Stimulated activated CD4-positive, alpha-beta T cell treated with anti-CD3 and anti-CD28 coated beads, Interleukin-1b, Interleukin-23, amount 100 ng/mL, for 24 hours (primary cell): ENCODE results near the gene CDC14A.
A peak's percentile ranks its signal among the peaks of the same experiment; 100 is the strongest.
"Not testable (repeated sequence)": the region's sequence is repeated elsewhere in the genome, so short reads cannot be mapped to it uniquely, and the experiment has no call there.

Source experiments
- DNase-seq, 4 experiments: peaks; one replicate each; pipeline ENCODE4 v3.0.0-alpha.2; 2020; ENCODE audit warnings: low read depth in 4 of 4, low spot score in 1 of 4

The CDC14A gene

DNA sequence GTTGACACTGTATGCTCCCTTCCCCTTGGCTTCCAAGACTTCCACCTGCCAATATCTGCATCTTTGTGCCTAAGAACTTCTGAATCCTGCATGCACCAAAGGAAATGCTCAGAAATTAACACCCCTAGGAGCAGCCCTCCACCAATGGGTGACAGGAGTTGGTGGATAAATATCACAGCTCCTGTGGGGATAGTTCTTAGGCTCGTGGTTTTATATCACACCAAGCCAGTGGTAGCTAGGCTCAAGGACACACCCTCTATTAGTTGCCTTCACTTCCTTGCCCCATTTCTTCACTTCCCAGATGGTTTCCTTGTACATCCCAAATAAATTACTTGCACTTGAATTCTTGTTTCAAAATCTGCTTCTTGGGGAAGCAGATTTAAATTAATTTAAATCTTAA, 16.9 kb upstream of the CDC14A start:
- DNase-seq, result no peak

DNA sequence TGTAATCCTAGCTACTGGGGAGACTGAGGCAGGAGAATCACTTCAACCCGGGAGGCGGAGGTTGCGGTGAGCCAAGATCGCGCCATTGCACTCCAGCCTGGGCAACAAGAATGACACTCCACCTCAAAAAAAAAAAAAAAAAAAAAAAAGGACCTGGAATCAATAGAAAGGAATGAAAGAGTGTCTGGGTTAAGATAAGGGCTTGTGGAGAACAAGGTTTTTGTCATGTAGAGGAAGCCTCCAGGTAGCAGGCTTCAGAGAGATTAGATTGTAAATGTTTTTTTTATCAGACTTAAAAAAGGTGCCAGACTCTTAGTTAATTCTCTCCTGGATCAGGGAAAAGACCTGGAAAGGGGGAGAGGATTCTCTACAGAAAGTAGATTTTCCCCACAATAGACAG, 14.4 kb upstream of the CDC14A start:
- not testable (repeated sequence) for DNase-seq

DNA sequence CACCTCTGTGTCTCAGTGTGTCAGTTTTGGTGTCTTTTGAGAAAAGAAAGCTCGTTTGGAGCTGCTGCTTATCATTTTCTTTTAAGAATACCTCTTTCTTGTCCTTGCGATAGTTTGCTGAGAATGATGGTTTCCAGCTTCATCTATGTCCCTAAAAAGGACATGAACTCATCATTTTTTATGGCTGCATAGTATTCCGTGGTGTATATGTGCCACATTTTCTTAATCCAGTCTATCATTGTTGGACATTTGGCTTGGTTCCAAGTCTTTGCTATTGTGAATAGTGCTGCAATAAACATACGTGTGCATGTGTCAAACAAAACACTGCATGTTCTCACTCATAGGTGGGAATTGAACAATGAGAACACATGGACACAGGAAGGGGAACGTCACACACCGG, 12.6 kb upstream of the CDC14A start:
- not testable (repeated sequence) for DNase-seq

DNA sequence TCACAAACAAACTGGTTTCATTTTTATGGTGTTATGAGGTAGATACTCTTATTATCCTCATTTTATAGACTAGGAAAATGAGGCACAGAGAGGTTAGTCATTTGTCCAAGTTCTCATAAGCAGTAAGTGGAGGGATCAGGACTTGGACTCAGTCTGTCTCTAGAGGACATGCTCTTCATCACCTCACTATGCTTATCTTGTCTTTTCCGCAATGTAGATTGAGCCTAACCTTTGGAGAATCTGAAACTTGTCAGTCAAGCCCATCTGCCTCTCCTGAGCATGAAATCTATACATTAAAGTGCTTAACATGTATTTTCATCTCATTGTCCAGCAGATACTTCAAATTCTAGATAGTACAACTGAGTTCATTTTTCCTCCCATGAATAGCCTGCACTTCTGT, 11.8 kb upstream of the CDC14A start:
- DNase-seq, result no peak

DNA sequence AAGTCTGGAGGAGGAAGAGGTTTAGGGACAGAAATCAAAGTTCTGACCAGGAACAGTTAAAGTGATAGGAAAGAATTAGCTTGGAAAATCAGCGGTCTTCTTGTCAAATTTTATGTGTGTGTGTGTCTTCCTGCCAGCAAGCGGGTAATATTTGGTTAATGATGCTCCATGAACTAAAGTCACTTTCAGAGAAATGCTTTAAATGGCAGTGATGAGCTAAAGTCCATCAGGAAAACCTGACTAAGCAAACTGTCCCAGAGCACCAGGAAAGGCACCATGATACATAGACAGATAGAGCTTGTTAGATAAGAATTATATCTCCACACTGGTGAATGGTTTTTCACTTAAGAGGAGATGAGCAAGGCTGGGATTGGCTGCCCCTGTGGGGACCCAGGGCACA, 10.0 kb upstream of the CDC14A start:
- no peak for DNase-seq

DNA sequence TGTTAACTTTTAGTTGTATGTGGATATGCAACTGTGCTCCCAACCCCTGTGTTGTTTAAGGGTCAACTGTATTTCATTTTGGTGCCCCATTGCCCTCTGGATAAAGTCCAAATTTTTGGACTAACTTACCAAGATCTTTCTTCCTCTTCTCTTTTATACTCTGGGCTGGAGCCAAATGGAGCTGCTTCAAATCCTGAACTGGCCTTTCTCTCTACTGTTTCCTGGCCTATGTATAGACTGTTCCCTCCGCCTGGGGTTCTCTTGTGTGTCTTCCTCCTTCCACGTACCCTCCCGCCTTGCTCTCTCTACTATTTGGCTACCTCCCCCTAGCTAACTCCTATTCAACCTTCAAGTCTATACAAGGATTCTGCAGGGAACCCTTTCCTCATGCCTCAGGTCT, 8.4 kb upstream of the CDC14A start:
- no peak for DNase-seq

DNA sequence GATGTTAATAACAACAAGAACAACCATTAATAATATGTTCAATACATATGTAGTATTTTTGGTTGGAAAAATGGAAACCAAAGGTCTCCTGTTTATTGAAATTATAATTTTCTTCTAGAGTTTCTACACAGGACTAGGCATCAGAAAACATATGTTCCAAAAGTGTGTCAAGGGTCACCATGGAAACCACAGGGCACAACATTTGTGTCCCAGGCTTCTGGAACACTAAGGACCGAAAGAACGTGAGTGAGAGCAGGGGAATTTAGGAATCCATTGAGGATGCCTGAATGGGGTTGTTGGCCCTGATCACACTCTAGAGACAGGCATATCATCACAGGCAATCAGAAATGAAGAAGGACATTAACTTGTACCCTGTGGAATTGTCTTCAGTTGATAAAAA, 7.5 kb upstream of the CDC14A start:
- DNase-seq, result no peak

DNA sequence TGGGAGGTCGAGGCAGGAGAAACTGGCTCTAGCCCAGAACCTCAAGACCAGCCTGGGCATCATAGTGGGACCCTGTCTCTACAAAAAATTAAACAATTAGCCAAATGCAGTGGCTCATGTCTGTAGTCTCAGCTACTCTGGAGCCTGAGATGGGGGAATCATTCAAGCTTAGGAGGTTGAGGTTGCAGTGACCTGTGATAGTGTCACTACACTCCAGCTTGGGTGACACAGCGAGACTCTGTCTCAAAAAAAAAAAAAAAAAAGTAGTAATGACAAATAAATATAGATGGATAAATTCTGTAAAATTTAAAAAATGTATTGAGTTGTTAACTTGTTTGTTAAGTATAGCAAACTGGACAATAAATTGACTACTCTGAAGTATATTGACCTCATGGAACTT, 5.9 kb upstream of the CDC14A start:
- DNase-seq, result no peak

DNA sequence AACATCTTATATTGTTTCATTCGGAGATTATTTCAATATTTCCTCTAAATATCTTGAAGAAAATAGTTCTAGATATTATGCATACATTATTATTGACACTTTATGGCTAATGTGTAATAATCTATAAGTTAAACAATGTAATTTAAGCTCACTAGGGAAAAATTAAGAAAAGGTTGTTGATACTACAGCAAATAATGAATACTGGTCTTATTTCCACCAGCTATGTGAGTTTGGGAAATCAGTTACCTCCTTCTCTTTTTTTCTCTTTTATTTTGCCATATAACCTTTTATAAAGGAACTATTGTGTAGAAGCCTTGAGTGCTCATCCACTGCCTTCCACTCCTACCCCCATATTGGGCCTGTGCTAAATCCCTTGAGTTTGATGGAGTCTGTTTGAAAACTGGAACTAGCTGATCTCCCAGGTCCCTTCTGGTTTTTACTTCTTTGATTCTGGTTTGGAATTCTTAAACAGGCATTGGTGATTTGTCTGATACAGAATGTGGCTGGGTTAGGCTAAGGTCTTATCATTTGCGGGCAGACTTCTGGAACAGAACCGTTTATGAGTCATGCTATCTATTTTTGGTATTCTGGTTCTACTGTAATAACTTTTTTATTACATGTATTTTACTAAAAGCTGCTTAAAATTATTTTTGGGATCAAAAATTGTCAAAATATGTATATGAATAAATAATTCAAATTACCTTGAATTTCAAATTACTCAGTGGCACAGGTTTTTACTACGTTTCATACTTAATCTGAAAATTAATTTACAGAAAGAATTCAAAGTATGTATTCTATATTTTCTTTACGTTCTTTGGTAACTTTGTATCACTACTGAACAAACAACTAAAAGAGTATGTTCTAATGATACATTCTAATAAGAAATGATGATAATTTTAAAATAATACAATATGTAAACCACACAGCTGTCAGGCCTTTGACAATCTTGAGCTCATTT, 5.0 kb upstream of the CDC14A start:
- DNase-seq, result no peak

DNA sequence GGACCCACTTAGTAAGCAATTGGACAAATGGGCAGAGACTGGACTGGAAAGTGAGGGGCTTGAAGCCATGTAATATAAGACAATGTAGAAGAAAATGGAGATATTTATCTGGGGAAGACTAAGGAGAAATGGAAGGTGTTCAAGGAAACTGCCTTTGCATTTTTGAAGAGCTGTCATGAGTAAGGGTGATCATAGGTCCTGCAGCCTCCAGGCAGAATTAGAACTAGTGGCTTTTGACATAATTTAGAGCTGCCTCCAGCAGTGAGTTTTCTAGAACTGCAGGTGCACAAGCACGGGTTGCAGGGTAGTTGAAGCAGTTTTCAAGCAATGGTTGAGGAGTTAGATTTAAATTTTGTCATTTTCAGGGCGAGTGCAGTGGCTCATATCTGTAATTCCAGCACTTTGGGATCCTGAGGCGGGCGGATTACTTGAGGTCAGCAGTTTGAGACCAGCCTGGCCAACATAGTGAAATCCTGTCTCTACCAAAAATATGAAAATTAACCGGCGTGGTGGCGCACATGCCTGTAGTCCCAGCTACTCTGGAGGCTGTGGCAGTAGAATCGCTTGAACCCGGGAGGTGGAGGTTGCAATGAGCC, 3.7 kb upstream of the CDC14A start:
- no peak for DNase-seq

DNA sequence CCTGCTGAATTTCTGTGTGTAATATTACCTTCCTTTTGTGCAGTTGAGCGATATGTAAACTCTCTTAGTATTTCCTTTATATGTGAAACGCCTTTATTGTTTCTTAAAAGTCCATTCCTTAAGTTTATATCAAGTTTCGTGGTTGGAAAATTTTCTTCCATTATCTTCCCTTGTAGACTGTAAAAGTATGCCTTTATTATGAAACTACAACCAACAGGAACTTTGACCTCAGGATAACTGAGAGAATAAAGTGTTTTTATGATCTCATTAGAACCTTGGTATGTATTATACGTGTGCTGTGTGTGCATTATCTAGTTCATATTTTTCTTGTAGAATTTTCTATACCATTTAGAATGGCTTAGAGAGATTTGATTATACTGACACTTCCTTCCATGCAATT, 3.1 kb upstream of the CDC14A start:
- no peak for DNase-seq

DNA sequence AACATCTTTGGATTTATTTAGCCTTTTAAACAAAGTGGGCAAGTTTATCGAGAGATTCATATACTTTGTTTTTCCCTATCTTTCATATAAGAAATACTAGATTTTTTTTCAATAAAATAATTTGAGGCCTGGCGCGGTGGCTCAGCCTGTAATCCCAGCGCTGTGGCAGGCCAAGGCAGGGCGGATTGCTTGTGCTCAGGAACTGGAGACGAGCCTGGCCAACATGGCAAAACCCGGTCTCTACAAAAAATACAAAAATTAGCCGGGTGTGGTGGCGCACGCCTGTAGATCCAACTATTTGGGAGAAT, 1.6 kb upstream of the CDC14A start:
- no peak for DNase-seq

DNA sequence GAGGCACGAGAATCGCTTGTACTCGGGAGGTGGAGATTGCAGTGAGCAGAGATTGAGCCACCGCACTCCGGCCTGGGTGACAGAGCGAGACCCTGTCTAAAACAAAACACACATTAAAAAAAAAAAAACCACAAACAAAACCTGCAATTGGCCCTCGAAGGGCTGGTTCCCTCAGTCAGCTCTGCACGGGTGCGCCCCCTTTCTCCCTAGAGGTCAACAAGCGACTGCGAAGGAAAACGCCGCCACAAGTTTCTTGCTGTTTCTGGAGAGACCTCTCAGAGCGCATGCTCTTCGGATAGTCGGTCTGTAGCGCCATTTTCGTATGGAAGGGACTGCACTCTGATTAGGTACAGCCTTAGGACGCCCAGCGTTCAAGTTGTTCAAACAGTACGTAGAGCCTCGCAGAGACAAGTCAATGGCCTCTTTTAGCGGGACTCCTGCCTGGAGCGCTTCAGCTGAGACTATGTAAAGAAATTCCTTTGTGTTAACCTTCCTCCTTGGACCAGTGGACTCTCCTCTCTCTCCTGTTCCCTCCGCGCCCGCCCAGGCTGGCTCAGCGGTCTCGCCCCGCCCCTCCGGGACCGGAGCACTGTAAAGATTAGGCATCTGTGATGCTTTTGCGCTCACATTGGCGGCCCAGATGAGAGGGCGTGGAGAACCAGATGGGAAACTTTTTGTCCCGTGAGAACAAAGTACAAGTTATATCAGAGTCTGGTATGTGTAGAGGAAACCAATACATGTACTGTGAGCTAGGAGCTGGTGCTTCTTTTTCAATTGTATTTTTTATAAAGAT, 1.0 kb upstream of the CDC14A start:
- peak; percentile 70 to 87 (median 74) for DNase-seq

DNA sequence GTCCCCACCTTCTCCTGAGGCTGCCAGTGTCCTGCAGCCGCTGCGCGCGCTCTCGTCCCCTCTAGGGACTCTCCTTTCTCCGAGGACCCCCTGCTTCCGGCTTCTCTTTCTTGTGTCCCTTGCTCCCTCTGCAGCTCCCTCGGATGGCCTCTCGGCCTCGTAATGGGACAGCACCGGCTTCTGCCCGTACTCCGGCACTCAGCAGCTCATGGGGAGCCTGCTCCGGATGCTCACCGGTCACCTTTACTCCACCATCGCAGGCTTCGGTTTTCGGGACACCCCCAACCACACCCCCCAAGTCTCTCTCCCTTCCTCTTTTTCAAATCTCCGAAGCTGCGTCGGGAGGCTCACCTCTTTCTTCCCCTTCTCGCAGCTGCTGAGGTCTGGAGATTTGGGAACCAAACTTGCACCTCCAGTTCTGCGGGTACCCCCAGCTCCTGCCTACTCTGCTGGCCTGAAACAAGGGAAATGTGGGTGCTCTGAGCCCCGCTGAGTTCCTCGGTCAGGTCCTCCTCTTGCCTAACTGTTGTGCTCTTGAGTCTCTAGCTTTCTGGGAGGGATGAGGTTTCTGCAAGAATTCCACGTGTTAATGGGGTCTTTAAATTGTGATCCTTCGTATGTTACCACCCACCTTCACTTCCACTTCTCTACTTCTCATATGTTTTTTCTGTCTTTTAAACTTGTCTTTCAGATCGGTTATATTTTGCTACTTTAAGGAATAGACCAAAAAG, 930 bp downstream of the CDC14A start:
- peak in 3 of 4 experiments; percentile 7 to 14 (median 10) for DNase-seq

DNA sequence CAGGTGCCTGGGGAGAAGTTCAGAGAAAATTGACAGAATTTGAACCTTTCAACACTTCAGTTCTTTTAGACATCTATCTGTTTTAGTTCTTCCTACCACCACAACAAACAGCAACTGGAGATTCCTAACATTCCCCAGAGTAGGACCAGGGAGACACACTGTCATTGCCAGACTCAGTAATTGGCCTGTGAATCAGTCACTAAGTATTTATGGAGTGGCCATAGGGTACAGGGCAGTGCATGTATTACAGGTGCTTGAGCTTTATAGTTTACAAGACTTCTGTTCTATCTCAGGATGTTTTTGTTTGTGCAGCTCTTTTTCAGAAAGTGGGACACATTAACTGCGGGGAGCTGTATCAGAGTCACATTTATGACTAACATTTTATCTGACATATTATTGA, 1.7 kb downstream of the CDC14A start:
- no peak for DNase-seq

DNA sequence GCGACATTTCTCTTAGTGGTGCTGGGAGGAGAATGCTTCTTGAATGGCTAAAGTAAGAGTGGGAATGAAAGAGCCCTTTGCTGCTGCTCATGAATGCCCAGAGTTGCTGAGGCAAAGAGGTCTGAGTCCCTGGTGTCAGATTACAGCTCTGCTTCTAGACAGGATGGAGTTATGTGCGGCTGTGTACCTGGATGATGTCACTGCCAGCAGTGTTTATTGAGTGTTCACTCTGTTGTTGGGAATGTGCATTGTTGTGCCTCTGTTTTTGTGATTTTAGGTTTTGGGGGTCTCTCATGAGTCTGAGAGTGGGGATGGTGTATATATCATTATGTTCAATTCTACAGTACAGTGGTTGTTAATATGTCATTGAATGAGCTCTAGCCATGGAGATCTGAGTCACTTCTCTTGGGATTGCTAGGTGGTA, 2.7 kb downstream of the CDC14A start:
- no peak for DNase-seq

DNA sequence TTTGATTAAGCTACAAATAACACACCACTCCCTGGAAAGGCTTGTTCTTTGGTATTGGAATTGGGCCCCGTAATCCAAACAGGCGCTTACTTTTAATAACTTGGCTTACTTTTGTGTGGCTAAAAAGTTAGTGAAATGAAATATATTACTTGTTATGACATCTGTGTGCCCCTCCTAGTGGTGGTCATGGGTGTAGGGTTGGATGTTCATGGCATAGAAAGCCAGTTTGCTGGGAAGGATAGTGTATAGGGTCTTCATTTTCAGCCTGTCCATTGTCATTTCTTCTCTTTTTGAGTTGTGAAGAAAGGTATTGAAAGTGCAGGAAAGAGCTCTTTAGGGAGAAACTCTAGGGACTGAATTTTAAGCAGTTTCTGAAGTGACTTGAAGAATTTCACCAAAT, 5.9 kb downstream of the CDC14A start:
- no peak for DNase-seq

DNA sequence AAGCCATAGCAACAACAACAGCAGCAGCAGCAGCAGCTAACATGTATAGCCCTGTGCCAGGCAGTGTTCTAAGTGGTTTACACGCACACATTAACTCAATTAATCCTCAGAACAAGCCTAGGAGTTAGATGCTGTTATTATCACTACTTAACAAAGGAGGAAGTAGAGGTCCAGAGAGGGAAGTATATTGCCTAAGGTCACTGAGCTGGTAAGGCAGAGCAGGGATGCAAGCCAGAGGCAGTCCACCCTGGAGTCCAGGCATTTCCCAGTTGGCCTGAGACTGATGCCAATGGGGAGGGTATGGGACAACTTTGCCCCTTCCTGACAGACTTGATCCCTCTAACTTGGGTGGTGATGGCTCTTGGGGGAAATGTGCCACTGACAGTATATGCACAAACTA, 6.8 kb downstream of the CDC14A start:
- no peak for DNase-seq

DNA sequence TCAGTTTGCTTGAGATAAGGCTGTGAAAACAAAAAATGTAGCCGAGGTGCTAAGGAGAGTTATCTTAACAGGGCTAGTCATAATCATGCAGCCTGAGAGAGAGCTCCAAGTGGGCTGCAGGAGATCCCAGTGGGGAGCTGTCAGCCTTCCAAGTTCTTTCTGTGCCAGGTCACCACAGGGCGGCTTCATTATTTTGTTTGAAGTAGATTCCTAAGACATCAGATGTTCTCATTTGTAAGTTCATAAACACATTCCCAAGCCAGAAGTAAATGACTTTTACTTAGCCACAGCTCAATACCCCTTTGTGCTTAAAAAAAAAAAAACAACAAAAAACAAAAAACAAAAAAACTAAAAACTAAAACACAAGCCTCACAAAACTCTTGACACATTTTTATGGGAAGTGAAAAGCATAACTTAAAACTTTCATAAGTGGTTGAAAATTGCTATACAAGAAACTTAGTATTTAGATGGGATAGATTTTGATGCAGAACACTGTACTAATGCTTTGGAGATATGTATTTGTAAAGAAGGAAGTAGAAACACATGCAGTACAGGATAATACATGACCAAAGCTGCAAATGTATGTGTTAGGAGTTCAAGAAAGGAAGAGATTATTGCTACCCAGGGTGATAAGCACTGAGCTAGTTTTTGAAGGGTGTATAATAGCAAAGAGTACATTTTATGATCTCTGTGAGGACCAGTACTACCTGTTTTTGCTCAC, 8.6 kb downstream of the CDC14A start:
- DNase-seq, result no peak

DNA sequence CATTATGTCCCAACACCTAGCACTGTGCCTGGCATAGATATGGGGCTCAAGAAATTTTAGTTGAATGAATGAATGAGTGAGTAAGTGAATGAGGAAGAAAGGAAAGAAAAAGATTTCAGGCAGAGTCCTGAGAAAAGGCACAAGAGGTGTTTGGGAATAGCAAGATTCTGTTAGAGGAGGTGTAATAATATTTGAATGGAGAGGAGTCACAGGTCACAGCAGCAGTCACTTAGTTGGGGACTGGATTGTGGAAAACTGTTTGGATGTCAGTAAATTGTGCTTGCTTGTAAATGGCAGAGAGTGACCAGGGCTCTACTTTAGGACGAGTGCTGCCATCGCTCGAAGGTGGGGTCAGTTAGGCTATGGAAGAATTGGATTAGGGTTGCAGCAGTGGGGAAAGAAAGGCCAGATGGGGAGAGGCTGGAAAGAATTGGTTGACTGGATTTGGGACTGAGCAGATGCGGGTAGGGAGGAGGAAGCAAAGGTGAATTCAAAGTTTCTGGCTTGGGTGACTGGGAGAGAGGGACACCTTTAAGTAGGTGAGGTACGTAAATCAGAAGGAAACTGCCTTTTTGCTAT, 9.3 kb downstream of the CDC14A start:
- DNase-seq, result no peak
